Globus pallidus (tissue), 1 donor: ENCODE data around the gene ARHGEF17.

ENCODE experiments used
- DNase-seq: peaks from one replicate; pipeline ENCODE4 v3.0.0-alpha.2; 2015; ENCODE audit warnings: low spot score

Gene ARHGEF17

GRCh38 chr11:73393479-73394415 lies 85.7 kb downstream of the ARHGEF17 start:
- DNase-seq = peak; percentile 63

- DNase-seq = no peak
These were observed 86.6 kb downstream of the ARHGEF17 start for GRCh38 chr11:73394416-73395296.

- no peak for DNase-seq
These were observed 87.5 kb downstream of the ARHGEF17 start for GRCh38 chr11:73395297-73396208.

GRCh38 chr11:73396251-73396930 lies 88.3 kb downstream of the ARHGEF17 start:
- no peak for DNase-seq

- no peak for DNase-seq
These were observed 88.9 kb downstream of the ARHGEF17 start for GRCh38 chr11:73396985-73397384.

GRCh38 chr11:73397468-73398131 lies 89.5 kb downstream of the ARHGEF17 start:
- DNase-seq = no peak

- no peak for DNase-seq
These were observed 90.1 kb downstream of the ARHGEF17 start for GRCh38 chr11:73398132-73398526.

GRCh38 chr11:73398721-73399120 lies 90.6 kb downstream of the ARHGEF17 start:
- no peak for DNase-seq

- DNase-seq = no peak
These were observed 91.1 kb downstream of the ARHGEF17 start for GRCh38 chr11:73399159-73399590.

- no peak for DNase-seq
These were observed 91.6 kb downstream of the ARHGEF17 start for GRCh38 chr11:73399636-73400035.

GRCh38 chr11:73400293-73400692 lies 92.2 kb downstream of the ARHGEF17 start:
- DNase-seq = no peak

- no peak for DNase-seq
These were observed 93.3 kb downstream of the ARHGEF17 start for GRCh38 chr11:73401217-73401923.

GRCh38 chr11:73401924-73402833 lies 94.1 kb downstream of the ARHGEF17 start:
- no peak for DNase-seq

- DNase-seq = no peak
These were observed 94.7 kb downstream of the ARHGEF17 start for GRCh38 chr11:73402834-73403185.

- DNase-seq = no peak
These were observed 95.5 kb downstream of the ARHGEF17 start for GRCh38 chr11:73403541-73403940.

GRCh38 chr11:73404048-73404447 lies 96.0 kb downstream of the ARHGEF17 start:
- DNase-seq = peak; percentile 76

- DNase-seq = no peak
These were observed 96.5 kb downstream of the ARHGEF17 start for GRCh38 chr11:73404506-73405145.

GRCh38 chr11:73405146-73405510 lies 97.1 kb downstream of the ARHGEF17 start:
- no peak for DNase-seq
